ENCODE data around the gene PTPRJ. TPM values are rescaled to one million over a fixed set of nuclear protein-coding genes. Genes with fewer than 3 reads are reported as not detected.
A peak's percentile ranks its signal among the peaks of the same experiment; 100 is the strongest.

Gene PTPRJ
- total and polyA plus RNA-seq, 2 experiments from 2014 or later = 4.5 to 9.5 TPM

- no peak overlapping the region for H2AFZ ChIP-seq
- peaks cover 18% of the 10 kb centered on the region for H3K4me1 ChIP-seq (ENCODE audit: insufficient read depth)
- 84 to 94% methylated on average over 3 of the region's 3 CpGs for WGBS, 2 experiments (ENCODE audit: low coverage in 1 of 2, low lambda C conversion rate in 2 of 2, missing lambda C conversion rate in 2 of 2)
- TF ChIP-seq EZH2 (IDR thresholded peaks at IDR 0.05; ENCODE audit: insufficient read depth, poor library complexity, severe bottlenecking) (no peak), EZH2phosphoT487 (IDR thresholded peaks at IDR 0.05; ENCODE audit: insufficient read depth, low read depth) (no peak)
- no peaks in the 10 kb centered on the region for H3K27me3 ChIP-seq (replicated peaks; ENCODE audit: insufficient read depth)
- no peak for DNase-seq
- no peaks in the 10 kb centered on the region for H3K36me3 ChIP-seq (ENCODE audit: low read depth)
- no peaks in the 10 kb centered on the region for H3K9me2 ChIP-seq (ENCODE audit: insufficient read depth)
- H4K20me1 ChIP-seq (ENCODE audit: insufficient read depth) = no peaks in the 10 kb centered on the region
- peaks cover 90% of the 10 kb centered on the region for H3K79me2 ChIP-seq (ENCODE audit: insufficient read depth)
- no peak overlapping the region for H3K9ac ChIP-seq
- in situ Hi-C loops (cut with MboI) = no loop called here
- H3K4me3 ChIP-seq = no peak overlapping the region
- H3F3A ChIP-seq (ENCODE audit: insufficient read depth) = 0 out of 2 replicates have a peak, but pooled peaks cover 4% of the 10 kb centered on the region
- no peak overlapping the region for H3K27ac ChIP-seq
- no peak overlapping the region for H3K4me2 ChIP-seq (ENCODE audit: unreplicated experiment)
- H3K9me3 ChIP-seq (ENCODE audit: low read depth) = no peaks in the 10 kb centered on the region
Observed at GRCh38 chr11:48033918-48034341, 53.6 kb downstream of the PTPRJ start.

GRCh38 chr11:48034926-48035871 lies 54.8 kb downstream of the PTPRJ start:
- Histone ChIP-seq H3K27ac (no peak overlapping the region), H3K9me2 (ENCODE audit: insufficient read depth) (no peaks in the 10 kb centered on the region), H3K4me3 (no peak overlapping the region), H3K9ac (no peak overlapping the region), H3K4me2 (ENCODE audit: unreplicated experiment) (no peak overlapping the region), H3K36me3 (ENCODE audit: low read depth) (no peaks in the 10 kb centered on the region), H3K9me3 (ENCODE audit: low read depth) (no peaks in the 10 kb centered on the region), H2AFZ (no peak overlapping the region), H4K20me1 (ENCODE audit: insufficient read depth) (no peaks in the 10 kb centered on the region), H3F3A (ENCODE audit: insufficient read depth) (0 out of 2 replicates have a peak, but pooled peaks cover 4% of the 10 kb centered on the region), H3K79me2 (ENCODE audit: insufficient read depth) (peaks cover 82% of the 10 kb centered on the region), H3K4me1 (ENCODE audit: insufficient read depth) (peaks cover 18% of the 10 kb centered on the region), H3K27me3 (replicated peaks; ENCODE audit: insufficient read depth) (no peaks in the 10 kb centered on the region)
- TF ChIP-seq EZH2 (IDR thresholded peaks at IDR 0.05; ENCODE audit: insufficient read depth, poor library complexity, severe bottlenecking) (no peak), EZH2phosphoT487 (IDR thresholded peaks at IDR 0.05; ENCODE audit: insufficient read depth, low read depth) (no peak)
- peak; percentile 54 for DNase-seq
- WGBS, 2 experiments (ENCODE audit: low coverage in 1 of 2, low lambda C conversion rate in 2 of 2, missing lambda C conversion rate in 2 of 2) = 71 to 74% methylated on average over 14 of the region's 14 CpGs
- in situ Hi-C loops (cut with MboI) = no loop called here

GRCh38 chr11:48036011-48036410 lies 55.7 kb downstream of the PTPRJ start:
- Histone ChIP-seq H3K9me2 (ENCODE audit: insufficient read depth) (no peaks in the 10 kb centered on the region), H3K9me3 (ENCODE audit: low read depth) (no peaks in the 10 kb centered on the region), H3K27me3 (replicated peaks; ENCODE audit: insufficient read depth) (no peaks in the 10 kb centered on the region), H3K27ac (no peak overlapping the region), H4K20me1 (ENCODE audit: insufficient read depth) (no peaks in the 10 kb centered on the region), H3K4me3 (no peak overlapping the region), H3F3A (ENCODE audit: insufficient read depth) (0 out of 2 replicates have a peak, but pooled peaks cover 4% of the 10 kb centered on the region), H3K4me1 (ENCODE audit: insufficient read depth) (peaks cover 18% of the 10 kb centered on the region), H3K36me3 (ENCODE audit: low read depth) (no peaks in the 10 kb centered on the region), H3K79me2 (ENCODE audit: insufficient read depth) (peaks cover 83% of the 10 kb centered on the region), H2AFZ (no peak overlapping the region), H3K4me2 (ENCODE audit: unreplicated experiment) (peak overlapping the region; percentile 32), H3K9ac (no peak overlapping the region)
- 83 to 97% methylated on average over 1 of the region's 1 CpG for WGBS, 2 experiments (ENCODE audit: low coverage in 1 of 2, low lambda C conversion rate in 2 of 2, missing lambda C conversion rate in 2 of 2)
- in situ Hi-C loops (cut with MboI) = no loop called here
- no peak for TF ChIP-seq EZH2phosphoT487 (IDR thresholded peaks at IDR 0.05; ENCODE audit: insufficient read depth, low read depth)
- peak; percentile 37 for DNase-seq

GRCh38 chr11:48036466-48036865 lies 56.1 kb downstream of the PTPRJ start:
- H3K27ac ChIP-seq = no peak overlapping the region
- TF ChIP-seq EZH2 (IDR thresholded peaks at IDR 0.05; ENCODE audit: insufficient read depth, poor library complexity, severe bottlenecking) (no peak), EZH2phosphoT487 (IDR thresholded peaks at IDR 0.05; ENCODE audit: insufficient read depth, low read depth) (no peak)
- H3K4me2 ChIP-seq (ENCODE audit: unreplicated experiment) = peak overlapping the region; percentile 32
- peaks cover 18% of the 10 kb centered on the region for H3K4me1 ChIP-seq (ENCODE audit: insufficient read depth)
- in situ Hi-C loops (cut with MboI) = no loop called here
- H3K36me3 ChIP-seq (ENCODE audit: low read depth) = no peaks in the 10 kb centered on the region
- no peaks in the 10 kb centered on the region for H3K27me3 ChIP-seq (replicated peaks; ENCODE audit: insufficient read depth)
- H3K9ac ChIP-seq = no peak overlapping the region
- H3K79me2 ChIP-seq (ENCODE audit: insufficient read depth) = peaks cover 83% of the 10 kb centered on the region
- peak; percentile 71 for DNase-seq
- no peak overlapping the region for H3K4me3 ChIP-seq
- H4K20me1 ChIP-seq (ENCODE audit: insufficient read depth) = no peaks in the 10 kb centered on the region
- no peaks in the 10 kb centered on the region for H3K9me3 ChIP-seq (ENCODE audit: low read depth)
- H2AFZ ChIP-seq = no peak overlapping the region
- H3F3A ChIP-seq (ENCODE audit: insufficient read depth) = 0 out of 2 replicates have a peak, but pooled peaks cover 4% of the 10 kb centered on the region
- 72 to 73% methylated on average over 4 of the region's 4 CpGs for WGBS, 2 experiments (ENCODE audit: low coverage in 1 of 2, low lambda C conversion rate in 2 of 2, missing lambda C conversion rate in 2 of 2)
- H3K9me2 ChIP-seq (ENCODE audit: insufficient read depth) = no peaks in the 10 kb centered on the region
